Bronchial smooth muscle cell (primary cell): ENCODE data around the gene BRCC3. TPM values are rescaled to one million over a fixed set of nuclear protein-coding genes. Genes with fewer than 3 reads are reported as not detected.

Experiments
- total RNA-seq: library from RNA; depleted of rRNA; stranded (reverse); fragments of >200 nt; gene quantifications from 2 replicates; pipeline ENCODE4 v1.2.1, GENCODE V29; 2014

BRCC3 gene
- 9.3 and 11.5 TPM in 2 replicates for total RNA-seq

DNA sequence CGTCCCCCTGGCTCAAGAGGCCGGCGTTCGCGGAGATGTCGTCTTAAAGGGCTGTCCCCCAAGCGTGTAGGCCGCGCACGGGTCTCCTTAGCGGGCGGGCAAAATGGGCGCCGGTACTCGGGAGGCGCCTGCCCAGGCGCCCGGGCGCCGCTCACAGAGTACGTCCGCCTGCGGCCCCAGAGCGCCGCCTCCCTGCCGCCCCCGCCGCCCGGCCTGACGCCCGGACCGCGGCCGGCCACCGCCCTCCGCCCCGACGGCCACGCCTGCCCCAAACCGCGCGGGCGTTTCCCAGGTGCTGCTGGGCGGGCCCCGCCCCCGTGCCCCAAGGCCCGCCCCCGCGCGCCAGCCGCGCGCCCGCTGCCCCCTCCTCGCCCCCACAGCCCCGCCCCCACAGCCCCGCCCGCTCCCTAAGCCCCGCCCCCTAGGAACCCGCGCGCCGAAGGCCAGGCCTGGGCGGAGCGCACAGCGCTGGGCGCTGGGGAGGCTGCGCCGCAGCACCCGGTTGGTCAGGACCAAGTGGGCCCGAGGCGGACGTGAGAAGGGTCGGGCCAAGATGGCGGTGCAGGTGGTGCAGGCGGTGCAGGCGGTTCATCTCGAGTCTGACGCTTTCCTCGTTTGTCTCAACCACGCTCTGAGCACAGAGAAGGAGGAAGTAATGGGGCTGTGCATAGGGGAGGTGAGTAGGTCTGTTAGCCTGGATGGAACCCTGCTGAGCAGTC is at the start of gene BRCC3, which contains the start of the genes CMC4 and MTCP1:
Gene BRCC3, plus strand, starts transcription at position 534 of the 719 bp plus-strand sequence. Its CDS starts 20 bp downstream, at position 554.
Gene CMC4, minus strand, starts transcription at position 162 of the 719 bp plus-strand sequence. CDS start 7,113 bp downstream, outside the sequence.
Gene MTCP1, minus strand, starts transcription at position 162 of the 719 bp plus-strand sequence. CDS start 5,126 bp downstream, outside the sequence.

DNA sequence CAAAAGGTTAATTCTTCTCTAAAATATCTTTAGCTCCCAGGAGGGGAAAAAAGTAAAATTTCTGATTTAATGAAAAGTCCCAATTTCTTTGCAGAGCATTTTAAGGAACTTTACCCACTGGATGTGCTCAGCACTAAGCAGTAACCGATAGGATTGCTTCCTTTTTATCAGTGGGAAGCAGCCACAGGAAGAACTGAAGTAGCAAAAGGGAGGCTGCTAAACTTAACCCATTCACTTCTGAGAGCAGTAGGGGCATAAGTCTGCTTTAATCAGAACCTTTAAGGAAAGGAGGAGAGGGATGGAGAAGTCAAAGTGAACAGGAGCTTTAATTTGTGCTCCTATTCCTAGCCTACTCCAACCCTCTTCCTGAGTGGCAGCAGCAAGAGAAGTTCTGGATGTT is 48.7 kb upstream of the BRCC3 start, which contains the start of gene F8:
Gene F8, minus strand, starts transcription at position 139 of the 400 bp plus-strand sequence. CDS start 171 bp downstream, outside the sequence.

DNA sequence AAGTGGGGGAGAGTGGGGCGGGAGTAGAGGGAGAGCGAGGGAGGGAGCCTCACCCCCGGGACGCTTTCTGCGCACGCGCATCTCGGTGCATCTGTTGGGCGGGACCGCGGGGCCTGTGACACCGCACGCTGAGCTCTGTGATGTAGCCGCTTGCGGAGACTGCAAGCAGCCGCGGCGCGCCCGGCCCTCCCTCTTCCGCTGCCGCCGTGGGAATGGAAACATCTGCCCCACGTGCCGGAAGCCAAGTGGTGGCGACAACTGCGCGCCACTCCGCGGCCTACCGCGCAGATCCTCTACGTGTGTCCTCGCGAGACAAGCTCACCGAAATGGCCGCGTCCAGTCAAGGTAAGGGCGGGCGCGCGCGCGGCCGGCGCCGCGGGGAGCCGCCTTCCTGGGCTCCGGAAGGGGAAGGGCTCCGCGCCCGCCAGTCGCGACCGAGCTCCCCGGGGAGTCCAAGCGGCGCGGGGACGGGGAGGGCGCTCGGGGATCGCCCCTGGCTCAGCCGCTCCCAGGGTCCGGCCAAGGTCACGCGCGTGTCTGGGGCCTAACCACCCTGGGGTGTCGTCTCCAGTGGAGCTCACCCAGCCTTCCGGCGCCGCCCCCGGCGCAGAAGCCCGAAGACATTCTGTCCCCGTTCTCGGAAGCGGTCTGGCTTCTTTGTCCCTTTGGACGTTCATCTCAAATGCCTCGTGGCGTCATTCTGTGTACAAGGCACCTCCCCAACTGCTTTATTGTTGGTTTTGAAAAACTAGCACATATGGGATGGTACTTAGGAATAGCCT is 44.4 kb upstream of the BRCC3 start, which contains the start of gene FUNDC2:
Gene FUNDC2, plus strand, starts transcription at position 118 of the 782 bp plus-strand sequence. Its CDS starts 95 bp downstream, at position 213.

Other genes starting within 250 kb of the BRCC3 start
- not detected in 2 replicates for gene SMIM9, start 236.8 kb upstream of the BRCC3 start, total RNA-seq
- gene F8A1, start 185.2 kb upstream of the BRCC3 start, total RNA-seq: 1.1 and 2.0 TPM in 2 replicates
- 4.0 and 7.6 TPM in 2 replicates for gene F8, start 48.8 kb upstream of the BRCC3 start, total RNA-seq
- 19.5 and 40.6 TPM in 2 replicates for gene FUNDC2, start 44.7 kb upstream of the BRCC3 start, total RNA-seq
- 3.0 and 7.1 TPM in 2 replicates for gene CMC4, start 372 bp upstream of the BRCC3 start, total RNA-seq
- gene MTCP1, start 372 bp upstream of the BRCC3 start, total RNA-seq: 21.8 and 24.1 TPM in 2 replicates
- gene VBP1, start 145.0 kb downstream of the BRCC3 start, total RNA-seq: 28.6 and 50.6 TPM in 2 replicates
- gene RAB39B, start 193.0 kb downstream of the BRCC3 start, total RNA-seq: 1.7 and 2.5 TPM in 2 replicates